Activated T-helper 2 cell treated with anti-CD3 and anti-CD28 coated beads, Interferon-gamma antibody, Interleukin-2, Interleukin-4, amounts not matched to agents 10 μg/mL and 5 μg/mL and 100 μg/mL, durations not matched to agents 14 hours and 24 hours and 36 hours (primary cell): ENCODE measurements around the gene S100A13. TPM values are rescaled to one million over a fixed set of nuclear protein-coding genes. Genes with fewer than 3 reads are reported as not detected.
"Not testable (repeated sequence)": the region's sequence is repeated elsewhere in the genome, so short reads cannot be mapped to it uniquely, and the experiment has no call there.

Experiments used
- DNase-seq: peaks from one replicate; pipeline ENCODE4 v3.0.0; 2021; ENCODE audit warnings: low spot score
- H3K27ac Mint-ChIP-seq: one replicate; pipeline ENCODE4 v1.8.0; 2021; ENCODE audit warnings: mixed read lengths
- H3K27me3 Mint-ChIP-seq: one replicate; pipeline ENCODE4 v1.8.0; 2021; ENCODE audit warnings: low read depth, mixed read lengths
- H3K36me3 Mint-ChIP-seq: one replicate; pipeline ENCODE4 v1.8.0; 2021; ENCODE audit warnings: low read depth, mixed read lengths
- H3K4me1 Mint-ChIP-seq: one replicate; pipeline ENCODE4 v1.8.0; 2021; ENCODE audit warnings: low read depth, mixed read lengths
- H3K4me3 Mint-ChIP-seq: one replicate; pipeline ENCODE4 v1.8.0; 2021; ENCODE audit warnings: low read depth, mild to moderate bottlenecking, moderate library complexity, mixed read lengths
- H3K9me3 Mint-ChIP-seq: one replicate; pipeline ENCODE4 v1.8.0; 2021; ENCODE audit warnings: mixed read lengths
- intact Hi-C: fragments of 100-400 bp; cut with micrococcal nuclease; formaldehyde crosslinking; loops from one replicate; pipeline ENCODE4 v1.15.1; 2023
- total RNA-seq: library from RNA; stranded (reverse); gene quantifications from 2 replicates; pipeline ENCODE4 v1.2.3, GENCODE V29; 2022

Gene S100A13
- total RNA-seq, 1 donor from 2014 or later: 3.9 TPM

DNA sequence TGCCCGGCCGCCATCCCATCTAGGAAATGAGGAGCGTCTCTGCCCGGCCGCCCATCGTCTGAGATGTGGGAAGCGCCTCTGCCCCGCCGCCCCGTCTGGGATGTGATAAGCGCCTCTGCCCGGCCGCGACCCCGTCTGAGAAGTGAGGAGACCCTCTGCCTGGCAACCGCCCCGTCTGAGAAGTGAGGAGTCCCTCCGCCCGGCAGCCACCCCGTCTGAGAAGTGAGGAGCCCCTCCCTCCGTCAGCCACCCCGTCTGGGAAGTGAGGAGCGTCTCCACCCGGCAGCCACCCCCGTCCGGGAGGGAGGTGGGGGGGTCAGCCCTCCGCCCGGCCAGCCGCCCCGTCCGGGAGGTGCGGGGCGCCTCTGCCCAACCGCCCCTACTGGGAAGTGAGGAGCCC is 44.5 kb downstream of the S100A13 start:
- intact Hi-C loops, H3K9me3 Mint-ChIP-seq, H3K27ac Mint-ChIP-seq, H3K4me3 Mint-ChIP-seq, H3K36me3 Mint-ChIP-seq, DNase-seq, H3K4me1 Mint-ChIP-seq: not testable (repeated sequence)
- peaks cover 28% of the 10 kb centered on the region for H3K27me3 Mint-ChIP-seq

DNA sequence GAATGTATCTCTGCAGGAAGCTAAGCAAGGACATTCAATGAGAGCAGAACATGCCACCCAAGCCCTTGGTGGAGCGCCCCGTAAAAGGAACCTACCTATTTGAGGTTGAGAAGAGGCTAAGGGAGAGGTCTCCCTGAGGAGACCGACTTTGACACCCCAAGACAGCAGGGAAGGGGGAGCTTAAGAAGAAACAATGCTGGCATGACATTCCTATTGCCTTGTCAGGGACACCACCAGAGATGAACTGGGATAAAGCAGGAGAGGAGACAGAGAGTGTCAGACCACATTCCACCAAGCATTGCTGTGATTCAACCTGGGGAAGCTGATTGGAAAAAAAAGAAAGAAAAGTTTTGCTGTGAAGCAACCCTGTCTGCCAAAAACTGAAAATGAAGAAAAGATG is 48.4 kb downstream of the S100A13 start:
- DNase-seq: no peak
- Mint-ChIP-seq H3K27me3 (peaks cover 25% of the 10 kb centered on the region), H3K27ac (no peak overlapping the region), H3K9me3 (no peaks in the 10 kb centered on the region), H3K4me1 (no peaks in the 10 kb centered on the region), H3K36me3 (no peaks in the 10 kb centered on the region), H3K4me3 (no peak overlapping the region)
- intact Hi-C loops: no loop called here

DNA sequence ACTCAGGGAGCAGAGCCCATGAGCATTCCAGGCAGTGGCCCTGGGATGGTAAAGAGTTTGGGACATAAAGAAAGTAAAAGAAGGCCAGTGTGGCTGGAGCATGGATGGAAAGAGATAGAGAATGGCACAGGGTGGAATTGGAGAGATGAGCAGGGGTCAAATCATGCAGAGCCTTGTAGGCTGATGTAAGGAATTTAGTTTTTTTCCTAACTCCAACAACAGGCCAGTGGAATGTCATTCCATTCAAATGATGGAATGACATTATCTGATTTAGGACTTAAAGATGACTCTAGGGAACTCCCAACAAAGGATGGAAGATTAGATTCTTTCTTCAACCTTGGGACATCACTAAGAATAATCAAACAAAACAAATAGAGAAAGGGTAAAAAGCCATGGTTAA is 48.8 kb downstream of the S100A13 start:
- Mint-ChIP-seq H3K4me1 (no peaks in the 10 kb centered on the region), H3K27ac (no peak overlapping the region), H3K4me3 (no peak overlapping the region), H3K9me3 (no peaks in the 10 kb centered on the region), H3K27me3 (peaks cover 25% of the 10 kb centered on the region), H3K36me3 (no peaks in the 10 kb centered on the region)
- intact Hi-C loops: no loop called here
- no peak for DNase-seq

DNA sequence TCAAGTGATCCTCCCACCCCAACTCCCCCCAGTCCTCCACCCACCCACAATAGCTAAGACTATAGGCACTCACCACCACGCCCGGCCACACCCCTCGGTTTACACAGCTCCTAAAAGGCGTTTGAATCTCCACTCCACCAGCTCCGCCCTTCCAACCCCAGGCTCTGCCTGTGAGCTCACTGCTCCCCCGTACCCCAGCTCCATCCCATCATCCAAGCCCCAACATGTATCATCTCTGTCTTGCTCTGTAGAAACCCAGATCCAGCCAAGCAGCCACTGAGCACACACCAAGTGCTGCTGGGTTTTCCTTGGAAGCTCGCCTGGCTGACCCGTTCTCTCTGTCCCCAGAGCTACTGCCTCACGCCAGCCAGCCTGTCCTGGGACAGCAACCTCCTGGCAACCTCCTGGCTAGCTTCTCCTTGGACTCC is 49.7 kb downstream of the S100A13 start:
- H3K27me3 Mint-ChIP-seq: peaks cover 25% of the 10 kb centered on the region
- no peaks in the 10 kb centered on the region for H3K9me3 Mint-ChIP-seq
- H3K36me3 Mint-ChIP-seq: no peaks in the 10 kb centered on the region
- intact Hi-C loops: no loop called here
- no peak for DNase-seq
- H3K4me3 Mint-ChIP-seq: no peak overlapping the region
- peaks cover 7% of the 10 kb centered on the region for H3K4me1 Mint-ChIP-seq
- H3K27ac Mint-ChIP-seq: no peak overlapping the region

DNA sequence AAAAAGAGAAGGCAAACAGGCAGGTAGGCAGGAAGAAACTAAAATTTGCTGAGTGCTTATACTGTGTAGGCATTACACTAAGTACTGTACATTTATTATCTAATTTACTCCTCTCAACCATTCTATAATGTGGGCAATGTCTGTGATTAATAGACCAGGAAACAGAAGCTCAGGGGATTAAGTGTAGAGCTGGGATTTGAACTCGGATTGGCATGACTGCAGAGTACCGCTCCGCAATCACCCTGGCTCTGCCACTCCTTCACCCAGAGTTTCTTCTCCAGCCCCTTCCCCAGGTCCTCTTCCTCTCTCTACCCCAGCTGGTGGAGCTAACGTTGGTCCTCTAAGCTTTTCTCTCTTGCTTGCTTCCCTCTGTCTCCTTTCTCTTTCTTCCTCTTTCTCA is 50.2 kb downstream of the S100A13 start:
- no peaks in the 10 kb centered on the region for H3K9me3 Mint-ChIP-seq

DNA sequence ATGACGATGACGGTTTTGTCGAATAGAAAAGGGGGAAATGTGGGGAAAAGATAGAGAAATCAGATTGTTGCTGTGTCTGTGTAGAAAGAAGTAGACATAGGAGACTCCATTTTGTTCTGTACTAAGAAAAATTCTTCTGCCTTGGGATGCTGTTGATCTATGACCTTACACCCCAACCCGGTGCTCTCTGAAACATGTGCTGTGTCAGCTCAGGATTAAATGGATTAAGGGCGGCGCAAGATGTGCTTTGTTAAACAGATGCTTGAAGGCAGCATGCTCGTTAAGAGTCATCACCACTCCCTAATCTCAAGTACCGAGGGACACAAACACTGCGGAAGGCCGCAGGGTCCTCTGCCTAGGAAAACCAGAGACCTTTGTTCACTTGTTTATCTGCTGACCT is 51.8 kb downstream of the S100A13 start:
- H3K27me3 Mint-ChIP-seq: peaks cover 25% of the 10 kb centered on the region
- H3K27ac Mint-ChIP-seq, intact Hi-C loops, H3K4me3 Mint-ChIP-seq, H3K36me3 Mint-ChIP-seq, DNase-seq, H3K9me3 Mint-ChIP-seq: not testable (repeated sequence)
- peaks cover 13% of the 10 kb centered on the region for H3K4me1 Mint-ChIP-seq

More for the DNA sequence above, 50.2 kb downstream of the S100A13 start:
- Mint-ChIP-seq H3K27ac (no peak overlapping the region), H3K4me1 (peaks cover 9% of the 10 kb centered on the region), H3K36me3 (no peaks in the 10 kb centered on the region), H3K4me3 (no peak overlapping the region), H3K27me3 (peaks cover 25% of the 10 kb centered on the region)
- DNase-seq: no peak
- intact Hi-C loops: no loop called here

DNA sequence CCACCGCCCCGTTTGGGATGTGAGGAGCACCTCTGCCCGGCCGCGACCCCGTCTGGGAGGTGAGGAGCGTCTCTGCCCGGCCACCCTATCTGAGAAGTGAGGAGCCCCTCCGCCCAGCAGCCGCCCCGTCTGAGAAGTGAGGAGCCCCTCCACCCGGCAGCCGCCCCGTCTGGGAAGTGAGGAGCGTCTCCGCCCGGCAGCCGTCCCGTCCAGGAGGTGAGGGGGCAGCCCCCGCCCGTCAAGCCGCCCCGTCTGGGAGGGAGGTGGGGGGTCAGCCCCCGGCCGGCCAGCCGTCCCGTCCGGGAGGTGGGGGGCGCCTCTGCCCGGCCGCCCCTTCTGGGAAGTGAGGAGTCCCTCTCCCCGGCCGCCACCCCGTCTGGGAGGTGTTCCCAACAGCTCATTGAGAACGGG is 52.2 kb downstream of the S100A13 start:
- H3K4me3 Mint-ChIP-seq, H3K36me3 Mint-ChIP-seq, DNase-seq, H3K27ac Mint-ChIP-seq, H3K9me3 Mint-ChIP-seq, intact Hi-C loops: not testable (repeated sequence)
- Mint-ChIP-seq H3K27me3 (peaks cover 25% of the 10 kb centered on the region), H3K4me1 (peaks cover 13% of the 10 kb centered on the region)

DNA sequence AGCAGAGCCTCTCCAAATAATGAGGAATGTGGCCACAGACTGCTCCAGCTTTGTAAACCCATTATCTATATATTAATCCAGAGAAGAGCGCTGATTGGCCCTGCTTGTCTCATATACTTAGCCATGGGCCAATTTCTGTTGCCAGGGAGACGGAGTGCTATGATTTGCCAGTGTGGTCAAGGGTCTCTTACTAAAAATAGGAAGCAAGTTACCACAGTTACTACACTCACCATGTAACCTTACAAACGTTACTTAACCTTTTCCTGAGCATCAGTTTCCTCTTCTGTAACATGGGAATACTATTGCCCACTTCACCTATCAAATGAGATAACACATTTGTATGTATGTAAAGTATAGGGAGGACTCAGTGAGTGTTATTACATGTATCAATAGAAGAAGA is 54.0 kb downstream of the S100A13 start:
- no peaks in the 10 kb centered on the region for H3K9me3 Mint-ChIP-seq
- no peak overlapping the region for H3K4me3 Mint-ChIP-seq
- peaks cover 24% of the 10 kb centered on the region for H3K4me1 Mint-ChIP-seq
- no peak for DNase-seq
- no peaks in the 10 kb centered on the region for H3K36me3 Mint-ChIP-seq
- peak overlapping the region; percentile 9 for H3K27ac Mint-ChIP-seq
- peaks cover 16% of the 10 kb centered on the region for H3K27me3 Mint-ChIP-seq
- intact Hi-C loops: loop anchor here (5.0 kb wide), 1 partner anchor 59 kb away; the partner anchor contains the start of gene CHTOP

DNA sequence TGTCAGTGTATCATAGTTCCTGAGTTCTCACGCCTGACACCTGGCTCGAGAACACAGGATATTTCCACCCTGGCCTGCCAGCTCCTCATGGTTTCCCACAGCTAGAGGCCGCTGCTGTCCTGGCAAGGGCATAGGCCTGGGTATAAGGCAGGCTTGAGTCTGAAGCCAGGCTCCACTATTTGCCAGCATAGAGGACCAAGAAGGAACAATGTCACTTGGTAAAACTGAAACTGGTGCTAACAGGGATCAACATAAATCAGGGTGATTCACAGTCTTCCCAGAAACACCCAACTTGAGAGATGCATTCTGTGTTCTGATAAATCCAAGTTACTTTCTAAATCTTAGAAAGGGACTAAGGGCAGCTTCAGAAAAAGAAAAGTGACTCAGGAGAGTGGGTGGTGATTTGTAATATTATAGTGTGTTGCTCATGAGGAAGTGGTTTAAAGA is 54.7 kb downstream of the S100A13 start:
- H3K27ac Mint-ChIP-seq: no peak overlapping the region
- DNase-seq: peak; percentile 38
- peaks cover 31% of the 10 kb centered on the region for H3K4me1 Mint-ChIP-seq
- no peaks in the 10 kb centered on the region for H3K9me3 Mint-ChIP-seq
- intact Hi-C loops: loop anchor here (1.0 to 5.0 kb wide), 3 partner anchors 25 to 60 kb away; partner anchors contain the start of gene CHTOP
- no peak overlapping the region for H3K4me3 Mint-ChIP-seq
- H3K36me3 Mint-ChIP-seq: no peaks in the 10 kb centered on the region
- peaks cover 9% of the 10 kb centered on the region for H3K27me3 Mint-ChIP-seq

DNA sequence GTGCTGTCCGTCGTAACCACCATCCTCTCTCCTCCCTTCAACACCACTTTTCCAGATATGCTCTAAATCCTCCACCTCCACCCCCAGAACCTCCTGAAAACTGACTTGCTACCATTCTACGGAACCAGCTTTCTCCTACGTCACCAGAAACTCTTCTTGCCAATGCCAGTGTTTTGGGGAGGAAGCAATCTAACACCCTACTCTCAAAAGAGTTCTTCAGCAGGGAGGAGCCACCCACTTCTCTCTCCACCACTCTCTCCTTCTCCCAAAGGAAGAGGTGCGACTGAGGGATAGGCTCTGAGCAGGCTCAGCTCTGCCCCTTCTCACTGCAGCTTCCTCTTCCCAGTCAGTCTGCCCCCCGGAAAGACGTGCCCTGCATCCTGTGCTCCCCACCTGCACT is 55.6 kb downstream of the S100A13 start:
- Mint-ChIP-seq H3K27me3 (peaks cover 3% of the 10 kb centered on the region), H3K27ac (no peak overlapping the region), H3K4me3 (no peak overlapping the region), H3K36me3 (no peaks in the 10 kb centered on the region), H3K9me3 (no peaks in the 10 kb centered on the region), H3K4me1 (peaks cover 37% of the 10 kb centered on the region)
- DNase-seq: no peak
- intact Hi-C loops: loop anchor here (1.0 to 5.0 kb wide), 3 partner anchors 26 to 61 kb away; partner anchors contain the start of gene CHTOP

DNA sequence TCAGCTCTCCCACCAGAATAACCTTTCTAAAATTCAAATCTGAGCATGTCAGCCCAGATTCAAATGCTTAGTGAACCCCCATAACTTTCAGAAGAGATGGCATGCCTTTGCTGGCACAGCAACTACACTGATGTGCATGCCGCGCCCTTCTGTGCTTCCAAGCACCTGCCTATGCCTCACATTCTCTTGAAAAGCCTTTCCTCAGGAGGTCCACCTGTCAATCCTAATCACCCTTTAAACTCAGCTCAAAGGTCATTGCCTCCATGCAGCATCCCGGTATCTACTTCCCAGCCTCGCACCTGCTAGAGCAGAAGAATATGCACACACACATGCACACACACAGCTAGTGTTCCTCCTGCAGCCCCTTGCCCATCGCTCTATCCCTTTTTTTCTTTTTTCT is 56.4 kb downstream of the S100A13 start:
- Mint-ChIP-seq H3K36me3 (no peaks in the 10 kb centered on the region), H3K9me3 (no peaks in the 10 kb centered on the region), H3K27me3 (no peaks in the 10 kb centered on the region), H3K27ac (no peak overlapping the region), H3K4me3 (no peak overlapping the region), H3K4me1 (peaks cover 43% of the 10 kb centered on the region)
- intact Hi-C loops: loop anchor here (5.0 kb wide), 1 partner anchor 61 kb away; the partner anchor contains the start of gene CHTOP
- DNase-seq: no peak

DNA sequence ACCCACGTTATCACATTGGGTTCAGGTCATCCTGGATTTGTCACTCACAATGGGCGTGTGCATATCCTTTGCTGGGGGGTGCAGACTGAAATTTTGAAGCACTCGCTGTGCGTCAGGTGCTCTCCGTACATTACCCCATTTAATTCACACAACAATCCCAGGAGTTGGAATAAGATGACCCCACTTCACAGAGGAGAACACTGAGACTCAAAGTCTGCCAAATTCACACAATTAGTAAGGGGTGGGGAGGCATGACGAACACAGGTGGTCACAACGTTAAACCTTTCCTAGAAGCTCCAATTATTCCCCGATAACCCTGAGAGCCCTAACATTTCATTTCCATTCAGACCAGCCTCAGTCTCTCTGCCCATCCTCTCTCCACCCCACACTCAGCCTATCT is 57.8 kb downstream of the S100A13 start:
- no peak overlapping the region for H3K27ac Mint-ChIP-seq
- no peak for DNase-seq
- H3K4me1 Mint-ChIP-seq: peaks cover 48% of the 10 kb centered on the region
- intact Hi-C loops: no loop called here
- no peaks in the 10 kb centered on the region for H3K27me3 Mint-ChIP-seq
- no peak overlapping the region for H3K4me3 Mint-ChIP-seq
- H3K9me3 Mint-ChIP-seq: no peaks in the 10 kb centered on the region
- no peaks in the 10 kb centered on the region for H3K36me3 Mint-ChIP-seq
